A549 (cell line): ENCODE results near the gene PTPN22. TPM values are rescaled to one million over a fixed set of nuclear protein-coding genes. Genes with fewer than 3 reads are reported as not detected.
A peak's percentile ranks its signal among the peaks of the same experiment; 100 is the strongest.

Experiments
- ATAC-seq, 2 experiments: fragments of 200-7000 bp in 1 of 2; fragments of >200 bp in 1 of 2; cut with Nextera tagmentation in 1 of 2; cut with Tn5 transposase in 1 of 2; 3 replicates each; pipeline versions ENCODE4 v1.8.0 to v1.9.1; 2018 to 2020; ENCODE audit warnings: mild to moderate bottlenecking in 1 of 2, moderate library complexity in 1 of 2
- CTCF ChIA-PET: fragments of 300-600 bp; sonication (Branson Sonifier 250); formaldehyde crosslinking; extraction: SDS; loops from one replicate; lab custom pipeline; 2021; ENCODE audit warnings: antibody characterized with exemption, inconsistent platforms; lab: Yijun Ruan, JAX
- POLR2A ChIA-PET: fragments of 350-600 bp; formaldehyde crosslinking; extraction: SDS; loops from one replicate; lab custom pipeline; 2021; ENCODE audit warnings: antibody characterized with exemption, inconsistent platforms; lab: Yijun Ruan, JAX
- DNase-seq, 2 experiments: peaks; one replicate each; pipeline versions ENCODE4 v3.0.0 to v3.0.0-alpha.2; 2011 to 2016; ENCODE audit warnings: low read depth in 1 of 2, low spot score in 1 of 2
- FAIRE-seq: peaks from 2 replicates; lab custom pipeline; 2011; peaks lifted over from hg19 to GRCh38; lab: Jason Lieb, UNC
- H3K27ac ChIP-seq, 2 experiments: fragments of >200 bp; sonication (Bioruptor Twin); formaldehyde crosslinking; 3 replicates each; pipeline ENCODE4 v1.5.1; 2016 to 2017
- H3K4me1 ChIP-seq: fragments of >200 bp; sonication (Bioruptor Twin); formaldehyde crosslinking; 3 replicates; pipeline ENCODE4 v1.6.1; 2016
- H3K4me2 ChIP-seq: fragments of >200 bp; sonication (Bioruptor Twin); formaldehyde crosslinking; 3 replicates; pipeline ENCODE4 v1.6.1; 2016
- H3K4me3 ChIP-seq: fragments of >200 bp; sonication (Bioruptor Twin); formaldehyde crosslinking; 3 replicates; pipeline ENCODE4 v1.5.1; 2016
- H3K9me3 ChIP-seq: fragments of >200 bp; sonication (Bioruptor Twin); formaldehyde crosslinking; 3 replicates; pipeline ENCODE4 v1.6.1; 2016
- BHLHE40 ChIP-seq: IDR thresholded peaks from 2 replicates; pipeline ENCODE4 v1.6.1; 2012; ENCODE audit warnings: low read depth, low read length, inconsistent platforms
- CEBPB ChIP-seq, 2 experiments: fragments of >200 bp in 1 of 2; sonication (Bioruptor Twin) in 1 of 2; formaldehyde crosslinking in 1 of 2; IDR thresholded peaks; 2 replicates each; pipeline ENCODE4 v1.6.1; 2012 to 2016
- EP300 ChIP-seq, 2 experiments: fragments of >200 bp; sonication (Bioruptor Twin); formaldehyde crosslinking; IDR thresholded peaks; 2 replicates in 1 of 2; 3 replicates in 1 of 2; pipeline ENCODE4 v1.6.1; 2016 to 2017
- ESRRA ChIP-seq: fragments of 150-350 bp; IDR thresholded peaks from 2 replicates; pipeline ENCODE4 v1.6.1; 2014; ENCODE audit warnings: mild to moderate bottlenecking, low read length, borderline replicate concordance
- FOSL2 ChIP-seq, 2 experiments: fragments of 450-650 bp in 1 of 2; fragments of >200 bp in 1 of 2; sonication (Bioruptor Twin) in 1 of 2; formaldehyde crosslinking; IDR thresholded peaks; 2 replicates each; pipeline versions ENCODE4 v1.5.0 to v1.6.1; 2016 to 2020; ENCODE audit warnings: mild to moderate bottlenecking in 1 of 2, moderate library complexity in 1 of 2
- GATA3 ChIP-seq: IDR thresholded peaks from 2 replicates; pipeline ENCODE4 v1.6.1; 2012; ENCODE audit warnings: borderline replicate concordance
- HDAC2 ChIP-seq: fragments of 200-600 bp; sonication (generic); IDR thresholded peaks from 2 replicates; pipeline ENCODE4 v1.6.1; 2016
- HEYL ChIP-seq: fragments of 250-450 bp; sonication (Bioruptor Pico); IDR thresholded peaks from 2 replicates; pipeline ENCODE4 v1.8.0; 2021; ENCODE audit warnings: mild to moderate bottlenecking, moderate library complexity
- HOXB13 ChIP-seq: fragments of 250-450 bp; sonication (Bioruptor Pico); IDR thresholded peaks from 2 replicates; pipeline ENCODE4 v1.5.0; 2020; ENCODE audit warnings: low read depth, mild to moderate bottlenecking, moderate library complexity
- HOXB5 ChIP-seq: fragments of 250-450 bp; sonication (Bioruptor Pico); IDR thresholded peaks from 2 replicates; pipeline ENCODE4 v1.5.0; 2020; ENCODE audit warnings: mild to moderate bottlenecking, moderate library complexity
- JUN ChIP-seq, 2 experiments: fragments of >200 bp; sonication (Bioruptor Twin); formaldehyde crosslinking; IDR thresholded peaks; 2 replicates in 1 of 2; 3 replicates in 1 of 2; pipeline ENCODE4 v1.6.1; 2016 to 2017
- KDM5A ChIP-seq: fragments of 200-600 bp; sonication (generic); IDR thresholded peaks from 2 replicates; pipeline ENCODE4 v1.6.1; 2016; ENCODE audit warnings: antibody characterized with exemption, mild to moderate bottlenecking
- MAFK ChIP-seq: fragments of 450-650 bp; IDR thresholded peaks from 2 replicates; pipeline ENCODE4 v1.6.1; 2014; ENCODE audit not compliant: partially characterized antibody
- NFE2L2 ChIP-seq: fragments of 150-350 bp; conservative IDR thresholded peaks from 2 replicates; pipeline ENCODE4 v1.6.1; 2014; ENCODE audit warnings: low read length
- NR3C1 ChIP-seq: fragments of >200 bp; sonication (Bioruptor Twin); formaldehyde crosslinking; IDR thresholded peaks from 3 replicates; pipeline ENCODE4 v1.6.1; 2017
- RFX5 ChIP-seq: fragments of 450-650 bp; IDR thresholded peaks from 2 replicates; pipeline ENCODE4 v1.7.1; 2014; ENCODE audit warnings: antibody characterized with exemption, mild to moderate bottlenecking, moderate library complexity
- SREBF2 ChIP-seq: fragments of 450-650 bp; IDR thresholded peaks from 2 replicates; pipeline ENCODE4 v1.6.1; 2014; ENCODE audit warnings: mild to moderate bottlenecking, moderate library complexity
- ZC3H11A ChIP-seq: fragments of 450-650 bp; IDR thresholded peaks from 2 replicates; pipeline ENCODE4 v1.6.1; 2014; ENCODE audit warnings: antibody characterized with exemption, mild to moderate bottlenecking
- ZSCAN20 ChIP-seq: fragments of 250-450 bp; sonication (Bioruptor Pico); IDR thresholded peaks from 2 replicates; pipeline ENCODE4 v1.8.0; 2022; ENCODE audit warnings: mild to moderate bottlenecking, moderate library complexity
- WGBS: methylation state at CpG from one replicate; pipeline ENCODE4 v1.1.6; 2017; ENCODE audit errors: missing lambda C conversion rate; 5-methylcytosine and 5-hydroxymethylcytosine counted together
- polyA plus RNA-seq, 4 experiments: library from polyadenylated mRNA; depleted of rRNA in 3 of 4; stranded (reverse); fragments of >200 nt; fragmentation: RNase III in 1 of 4; extraction: RNeasy Plus Mini Kit Qiagen cat#74134 plus additional on column Dnase treatment in 1 of 4; gene quantifications; 2 replicates in 3 of 4; 3 replicates in 1 of 4; pipeline ENCODE4 v1.2.3, GENCODE V29; 2011 to 2017
- TF ChIP-seq, protein P1 (sequence below): fragments of >200 bp; sonication (Bioruptor Twin); formaldehyde crosslinking; IDR thresholded peaks from 2 replicates; pipeline ENCODE4 v1.6.1; 2016
- TF ChIP-seq, protein P2 (sequence below): fragments of >200 bp; sonication (Bioruptor Twin); formaldehyde crosslinking; IDR thresholded peaks from 3 replicates; pipeline ENCODE4 v1.5.1; 2016
- TF ChIP-seq, protein P3 (sequence below): fragments of 150-350 bp; IDR thresholded peaks from 2 replicates; pipeline ENCODE4 v1.6.1; 2014; ENCODE audit warnings: low read depth, mild to moderate bottlenecking, low read length
- TF ChIP-seq, protein P4 (sequence below): IDR thresholded peaks from 2 replicates; pipeline ENCODE4 v1.6.1; 2012
- TF ChIP-seq, protein P5 (sequence below): IDR thresholded peaks from 2 replicates; pipeline ENCODE4 v1.6.1; 2012

Gene PTPN22
- polyA plus RNA-seq, 2 of the 4 experiments (the other 2 are of a cell fraction): not detected

DNA sequence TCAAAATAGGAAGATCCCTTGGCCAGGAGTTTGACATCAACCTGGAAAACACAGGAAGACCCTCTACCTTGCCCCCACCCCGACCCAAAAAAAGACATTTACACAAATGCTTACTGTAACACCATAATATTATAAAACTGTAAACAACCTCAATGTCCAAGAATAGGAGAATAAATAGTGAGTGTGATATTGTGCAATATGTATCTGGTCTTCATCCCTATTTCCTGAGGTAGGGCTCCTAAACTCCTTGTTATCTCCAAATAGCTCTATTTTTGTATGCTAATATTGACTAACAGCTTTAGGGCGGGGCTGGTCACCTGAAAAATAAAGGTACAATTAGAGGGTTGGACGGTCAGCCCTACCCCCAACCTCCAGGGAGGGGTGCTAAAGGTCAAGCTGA is 82.7 kb downstream of the PTPN22 start:
- Histone ChIP-seq H3K4me2 (no peak overlapping the region), H3K27ac (no peak overlapping the region), H3K9me3 (no peaks in the 10 kb centered on the region), H3K4me1 (peaks cover 28% of the 10 kb centered on the region), H3K4me3 (no peak overlapping the region)
- ChIA-PET CTCF (interaction anchor here (1.3 kb wide), 1 partner anchor 18 kb away, joined by 4 read pairs; no protein-coding TSS in a partner anchor), POLR2A (no interaction called here)
- ATAC-seq (no peak), DNase-seq (no peak), FAIRE-seq (no peak)
- TF ChIP-seq CEBPB (IDR thresholded peaks at IDR 0.05) (0 out of 4 replicates have a peak, but pooled peaks of 1 of the 2 experiments have one; percentile 6), JUN (IDR thresholded peaks at IDR 0.05) (no peak)
- WGBS: 56% methylated on average over 3 of the region's 3 CpGs

DNA sequence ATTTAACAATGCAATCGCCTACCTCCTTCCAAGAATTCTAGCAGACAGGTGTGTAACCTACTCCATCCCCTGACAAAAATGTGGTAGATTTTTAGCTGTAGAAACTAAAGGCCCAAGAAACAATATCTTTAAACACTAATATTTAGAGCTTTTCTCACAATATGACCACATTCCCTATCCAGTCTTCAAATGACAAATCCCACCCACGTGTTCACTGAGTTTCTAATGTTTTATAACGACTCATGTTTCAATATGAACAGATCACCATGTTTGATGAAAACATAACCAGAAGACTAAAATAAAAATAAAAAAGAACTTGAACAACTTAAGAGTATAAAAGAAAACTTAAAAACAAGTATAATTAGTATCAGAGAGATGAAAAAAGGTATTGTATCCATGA is 83.8 kb downstream of the PTPN22 start:
- ATAC-seq (no peak), DNase-seq (no peak), FAIRE-seq (no peak)
- WGBS: 91% methylated on average over 3 of the region's 3 CpGs
- no peak overlapping the region for H3K4me2 ChIP-seq
- H3K9me3 ChIP-seq: no peaks in the 10 kb centered on the region
- no peak overlapping the region for H3K4me3 ChIP-seq
- no peak overlapping the region for H3K27ac ChIP-seq
- TF ChIP-seq ZC3H11A: no peak
- no peak for TF ChIP-seq RFX5
- TF ChIP-seq, protein P1, sequence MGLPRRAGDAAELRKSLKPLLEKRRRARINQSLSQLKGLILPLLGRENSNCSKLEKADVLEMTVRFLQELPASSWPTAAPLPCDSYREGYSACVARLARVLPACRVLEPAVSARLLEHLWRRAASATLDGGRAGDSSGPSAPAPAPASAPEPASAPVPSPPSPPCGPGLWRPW: no peak
- no peak for TF ChIP-seq HOXB13
- TF ChIP-seq BHLHE40: no peak
- peaks cover 22% of the 10 kb centered on the region for H3K4me1 ChIP-seq
- POLR2A ChIA-PET: no interaction called here
- CTCF ChIA-PET: no interaction called here

DNA sequence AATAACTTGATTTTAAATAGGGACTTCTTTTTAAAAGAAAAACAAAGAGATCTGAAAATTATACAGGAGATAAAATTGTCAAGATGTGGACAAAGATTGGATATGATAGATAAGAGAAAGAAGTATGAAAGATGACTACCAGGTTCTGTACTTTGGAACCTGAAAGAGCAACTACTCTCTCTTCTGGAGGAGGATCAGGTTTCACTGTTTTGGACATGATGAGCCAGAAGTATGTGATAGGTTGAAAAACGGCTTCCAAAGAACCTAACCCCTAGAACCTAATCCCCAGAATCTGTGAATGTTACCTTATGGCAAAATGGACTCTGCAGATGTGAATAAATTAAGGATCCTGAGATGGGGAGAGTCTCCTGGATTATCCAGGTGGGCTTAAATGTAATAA is 85.4 kb downstream of the PTPN22 start:
- 8% methylated on average over 1 of the region's 1 CpG for WGBS
- DNase-seq (no peak), FAIRE-seq (no peak), ATAC-seq (peak in 1 of 2 experiments; percentile 32; a peak in 1 of 6 replicates)
- no peak overlapping the region for H3K27ac ChIP-seq
- peaks cover 19% of the 10 kb centered on the region for H3K4me1 ChIP-seq
- no peaks in the 10 kb centered on the region for H3K9me3 ChIP-seq
- H3K4me3 ChIP-seq: no peak overlapping the region
- ChIA-PET CTCF (interaction anchor here (1.3 to 2.9 kb wide), 2 partner anchors 19 to 26 kb away, joined by 3 to 9 read pairs; partner anchors contain the start of gene PHTF1), POLR2A (interaction anchor here (0.6 kb wide), 1 partner anchor 781 kb away, joined by 3 read pairs; no protein-coding TSS in a partner anchor)
- TF ChIP-seq FOSL2 (IDR thresholded peaks at IDR 0.05): no peak
- TF ChIP-seq FOSL2 (CRISPR knock-in tag; IDR thresholded peaks at IDR 0.05): no peak
- TF ChIP-seq, protein P2, sequence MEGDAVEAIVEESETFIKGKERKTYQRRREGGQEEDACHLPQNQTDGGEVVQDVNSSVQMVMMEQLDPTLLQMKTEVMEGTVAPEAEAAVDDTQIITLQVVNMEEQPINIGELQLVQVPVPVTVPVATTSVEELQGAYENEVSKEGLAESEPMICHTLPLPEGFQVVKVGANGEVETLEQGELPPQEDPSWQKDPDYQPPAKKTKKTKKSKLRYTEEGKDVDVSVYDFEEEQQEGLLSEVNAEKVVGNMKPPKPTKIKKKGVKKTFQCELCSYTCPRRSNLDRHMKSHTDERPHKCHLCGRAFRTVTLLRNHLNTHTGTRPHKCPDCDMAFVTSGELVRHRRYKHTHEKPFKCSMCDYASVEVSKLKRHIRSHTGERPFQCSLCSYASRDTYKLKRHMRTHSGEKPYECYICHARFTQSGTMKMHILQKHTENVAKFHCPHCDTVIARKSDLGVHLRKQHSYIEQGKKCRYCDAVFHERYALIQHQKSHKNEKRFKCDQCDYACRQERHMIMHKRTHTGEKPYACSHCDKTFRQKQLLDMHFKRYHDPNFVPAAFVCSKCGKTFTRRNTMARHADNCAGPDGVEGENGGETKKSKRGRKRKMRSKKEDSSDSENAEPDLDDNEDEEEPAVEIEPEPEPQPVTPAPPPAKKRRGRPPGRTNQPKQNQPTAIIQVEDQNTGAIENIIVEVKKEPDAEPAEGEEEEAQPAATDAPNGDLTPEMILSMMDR: no peak
- no peak for TF ChIP-seq ESRRA
- no peak for TF ChIP-seq NFE2L2
- TF ChIP-seq EP300 (IDR thresholded peaks at IDR 0.05): no peak
- TF ChIP-seq, protein P3, sequence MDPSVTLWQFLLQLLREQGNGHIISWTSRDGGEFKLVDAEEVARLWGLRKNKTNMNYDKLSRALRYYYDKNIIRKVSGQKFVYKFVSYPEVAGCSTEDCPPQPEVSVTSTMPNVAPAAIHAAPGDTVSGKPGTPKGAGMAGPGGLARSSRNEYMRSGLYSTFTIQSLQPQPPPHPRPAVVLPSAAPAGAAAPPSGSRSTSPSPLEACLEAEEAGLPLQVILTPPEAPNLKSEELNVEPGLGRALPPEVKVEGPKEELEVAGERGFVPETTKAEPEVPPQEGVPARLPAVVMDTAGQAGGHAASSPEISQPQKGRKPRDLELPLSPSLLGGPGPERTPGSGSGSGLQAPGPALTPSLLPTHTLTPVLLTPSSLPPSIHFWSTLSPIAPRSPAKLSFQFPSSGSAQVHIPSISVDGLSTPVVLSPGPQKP: no peak
- TF ChIP-seq NR3C1: no peak
- TF ChIP-seq, protein P4, sequence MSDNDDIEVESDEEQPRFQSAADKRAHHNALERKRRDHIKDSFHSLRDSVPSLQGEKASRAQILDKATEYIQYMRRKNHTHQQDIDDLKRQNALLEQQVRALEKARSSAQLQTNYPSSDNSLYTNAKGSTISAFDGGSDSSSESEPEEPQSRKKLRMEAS: no peak
- TF ChIP-seq KDM5A: no peak
- no peak for TF ChIP-seq MAFK
- TF ChIP-seq HEYL (CRISPR knock-in tag): no peak
- TF ChIP-seq SREBF2: no peak
- TF ChIP-seq GATA3: no peak
- TF ChIP-seq ZSCAN20 (CRISPR knock-in tag): no peak
- no peak for TF ChIP-seq HOXB5
- TF ChIP-seq HDAC2: no peak
- TF ChIP-seq, protein P5, sequence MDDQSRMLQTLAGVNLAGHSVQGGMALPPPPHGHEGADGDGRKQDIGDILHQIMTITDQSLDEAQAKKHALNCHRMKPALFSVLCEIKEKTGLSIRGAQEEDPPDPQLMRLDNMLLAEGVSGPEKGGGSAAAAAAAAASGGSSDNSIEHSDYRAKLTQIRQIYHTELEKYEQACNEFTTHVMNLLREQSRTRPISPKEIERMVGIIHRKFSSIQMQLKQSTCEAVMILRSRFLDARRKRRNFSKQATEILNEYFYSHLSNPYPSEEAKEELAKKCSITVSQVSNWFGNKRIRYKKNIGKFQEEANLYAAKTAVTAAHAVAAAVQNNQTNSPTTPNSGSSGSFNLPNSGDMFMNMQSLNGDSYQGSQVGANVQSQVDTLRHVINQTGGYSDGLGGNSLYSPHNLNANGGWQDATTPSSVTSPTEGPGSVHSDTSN: no peak
- H3K4me2 ChIP-seq: peak overlapping the region; percentile 44; the same call in 2 of the 3 replicates
